IPS-NIHi7 (cell line): ENCODE results near the gene HOXC9.

Experiments
- DNase-seq: peaks from one replicate; pipeline ENCODE4 v3.0.0; 2012; ENCODE audit warnings: mixed read lengths; ENCODE audit errors: extremely low spot score

The HOXC9 gene

GRCh38 chr12:54026640-54027441, 26.9 kb downstream of the HOXC9 start:
- no peak for DNase-seq

- DNase-seq: no peak
Observed at GRCh38 chr12:54027442-54027786, 27.5 kb downstream of the HOXC9 start.

GRCh38 chr12:54028314-54029201, 28.6 kb downstream of the HOXC9 start, which contains the start of gene HOXC6:
TSS of gene HOXC6 (plus strand) at chr12:54028440. CDS start at chr12:54028522, 82 bp downstream.
- no peak for DNase-seq

GRCh38 chr12:54029529-54030441, 29.8 kb downstream of the HOXC9 start:
- no peak for DNase-seq

- DNase-seq: no peak
Observed at GRCh38 chr12:54030442-54030801, 30.5 kb downstream of the HOXC9 start.

GRCh38 chr12:54030889-54031471, 31.0 kb downstream of the HOXC9 start:
- DNase-seq: peak; percentile 40

- DNase-seq: no peak
Observed at GRCh38 chr12:54031480-54031879, 31.5 kb downstream of the HOXC9 start.

- no peak for DNase-seq
Observed at GRCh38 chr12:54032086-54032619, 32.2 kb downstream of the HOXC9 start.

- peak; percentile 85 for DNase-seq
Observed at GRCh38 chr12:54032627-54033100, 32.7 kb downstream of the HOXC9 start, which contains the start of gene HOXC5. TSS of gene HOXC5 (plus strand) at chr12:54033050. CDS start at chr12:54033123, 73 bp downstream.

- DNase-seq: no peak
Observed at GRCh38 chr12:54033106-54033979, 33.4 kb downstream of the HOXC9 start.

- DNase-seq: no peak
Observed at GRCh38 chr12:54033980-54034784, 34.2 kb downstream of the HOXC9 start.

GRCh38 chr12:54034785-54035310, 34.9 kb downstream of the HOXC9 start:
- DNase-seq: no peak

- DNase-seq: no peak
Observed at GRCh38 chr12:54035568-54036264, 35.8 kb downstream of the HOXC9 start.

GRCh38 chr12:54036620-54037359, 36.8 kb downstream of the HOXC9 start:
- DNase-seq: no peak

GRCh38 chr12:54037360-54038283, 37.7 kb downstream of the HOXC9 start:
- DNase-seq: no peak

- DNase-seq: no peak
Observed at GRCh38 chr12:54038284-54038870, 38.4 kb downstream of the HOXC9 start.
